ENCODE results near the gene PRKCE.
"Not testable (repeated sequence)": the region's sequence is repeated elsewhere in the genome, so short reads cannot be mapped to it uniquely, and the experiment has no call there.

PRKCE gene

DNA sequence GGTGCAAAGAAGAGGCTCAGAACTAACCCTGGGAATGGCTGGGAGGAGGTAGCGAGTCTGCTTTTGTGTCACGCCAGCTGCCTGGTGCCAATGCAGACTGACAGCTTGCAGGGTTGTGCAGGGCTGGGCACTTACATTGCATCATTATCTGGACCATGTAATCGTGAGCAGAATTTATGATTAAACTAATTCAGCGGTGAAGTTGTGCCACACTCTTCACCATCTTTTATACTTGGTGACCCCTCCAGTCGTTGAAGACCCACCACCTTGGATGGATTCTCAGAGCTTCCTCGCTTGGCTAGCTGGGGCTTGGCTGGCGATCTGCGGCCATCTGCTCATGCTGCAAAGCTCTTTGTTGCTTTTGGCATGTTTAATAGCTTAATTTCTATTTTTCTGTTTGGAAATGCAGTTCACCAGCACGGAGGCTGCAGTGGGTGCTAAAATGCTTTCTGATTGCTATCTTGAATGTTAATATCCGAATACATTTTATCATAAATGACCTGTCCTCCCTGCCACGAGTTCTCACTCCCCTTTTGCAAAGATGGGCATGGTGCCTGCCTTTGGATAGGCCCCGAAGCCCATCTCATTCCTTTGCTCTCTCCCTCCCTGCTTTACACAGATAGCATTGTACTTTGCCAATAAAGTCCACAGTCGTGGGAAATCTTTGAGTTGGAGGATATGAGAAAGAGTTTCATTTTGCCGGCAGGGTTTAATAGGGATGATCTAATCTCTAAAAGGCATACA, 188.2 kb downstream of the PRKCE start:
- DNase-seq (ENCODE audit: low read depth), result no peak

DNA sequence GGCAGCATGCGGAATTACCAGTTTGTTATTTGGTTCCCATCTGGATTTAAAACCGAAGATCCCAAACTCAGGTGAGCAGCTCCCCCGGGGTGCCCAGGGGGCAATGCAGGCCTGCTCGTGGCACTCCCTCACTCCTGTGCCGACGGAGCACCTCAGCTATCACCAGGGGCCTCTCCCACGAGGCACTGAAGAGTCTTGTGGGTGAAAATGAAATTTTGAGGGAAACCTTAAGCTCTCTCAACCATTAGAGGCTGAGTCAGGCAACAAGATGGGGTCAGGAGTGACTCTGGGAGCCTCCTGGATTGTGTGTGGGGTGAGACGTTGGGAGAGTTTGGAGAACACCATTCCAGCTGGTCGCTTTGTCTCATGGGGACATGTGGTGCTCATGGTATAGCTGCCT, 189.0 kb downstream of the PRKCE start:
- no peak for DNase-seq (ENCODE audit: low read depth)

DNA sequence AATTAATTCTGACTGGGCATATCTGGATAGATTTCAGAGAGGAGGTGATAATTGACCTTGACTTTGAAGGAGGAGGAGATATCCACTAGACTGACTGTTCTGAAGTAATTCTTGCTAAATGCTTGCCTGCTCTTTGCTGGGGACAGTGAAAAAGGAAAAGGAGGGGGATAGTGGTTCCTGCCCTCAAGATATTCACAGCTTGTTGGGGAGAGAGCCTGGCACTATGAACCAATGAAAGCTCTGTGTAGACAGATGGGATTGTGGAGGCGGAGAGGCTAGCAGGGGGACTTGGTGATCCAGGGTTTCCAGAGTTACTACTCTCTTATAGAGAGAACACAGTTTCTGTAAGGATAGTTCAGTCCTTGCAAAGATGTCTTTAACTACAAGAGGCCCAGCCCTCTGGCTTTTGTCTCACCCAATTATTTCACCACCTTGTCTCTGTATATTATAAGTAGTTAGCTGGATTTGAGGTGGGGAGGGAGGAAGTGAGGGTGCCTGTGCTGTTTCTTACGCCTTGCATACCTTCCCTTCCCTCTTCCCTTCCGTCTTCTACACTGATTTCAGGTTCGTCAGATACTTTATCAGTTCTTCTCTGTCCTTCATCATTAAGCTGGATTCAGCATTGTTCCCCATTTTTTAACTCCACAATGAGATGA, 190.4 kb downstream of the PRKCE start:
- no peak for DNase-seq (ENCODE audit: low read depth)

DNA sequence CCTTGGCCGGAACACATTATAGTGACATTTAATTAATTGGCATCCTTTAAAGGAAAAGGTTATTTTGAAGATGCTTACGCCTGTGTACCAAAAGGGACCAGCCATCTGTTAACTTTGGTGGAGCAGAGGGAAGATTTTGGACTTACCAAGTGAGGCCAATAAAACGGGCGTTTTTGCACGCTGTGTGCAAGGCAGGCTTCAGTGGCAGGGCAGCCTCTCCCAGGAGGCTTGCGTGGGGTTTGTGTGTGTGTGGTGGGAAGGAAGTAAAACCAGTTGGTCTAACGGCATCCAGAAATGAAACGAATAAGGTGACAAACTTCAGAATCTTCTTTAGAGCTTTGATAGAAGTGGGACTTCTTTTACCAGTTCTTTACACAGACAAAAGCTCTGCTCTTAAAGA, 191.7 kb downstream of the PRKCE start:
- no peak for DNase-seq (ENCODE audit: low read depth)

DNA sequence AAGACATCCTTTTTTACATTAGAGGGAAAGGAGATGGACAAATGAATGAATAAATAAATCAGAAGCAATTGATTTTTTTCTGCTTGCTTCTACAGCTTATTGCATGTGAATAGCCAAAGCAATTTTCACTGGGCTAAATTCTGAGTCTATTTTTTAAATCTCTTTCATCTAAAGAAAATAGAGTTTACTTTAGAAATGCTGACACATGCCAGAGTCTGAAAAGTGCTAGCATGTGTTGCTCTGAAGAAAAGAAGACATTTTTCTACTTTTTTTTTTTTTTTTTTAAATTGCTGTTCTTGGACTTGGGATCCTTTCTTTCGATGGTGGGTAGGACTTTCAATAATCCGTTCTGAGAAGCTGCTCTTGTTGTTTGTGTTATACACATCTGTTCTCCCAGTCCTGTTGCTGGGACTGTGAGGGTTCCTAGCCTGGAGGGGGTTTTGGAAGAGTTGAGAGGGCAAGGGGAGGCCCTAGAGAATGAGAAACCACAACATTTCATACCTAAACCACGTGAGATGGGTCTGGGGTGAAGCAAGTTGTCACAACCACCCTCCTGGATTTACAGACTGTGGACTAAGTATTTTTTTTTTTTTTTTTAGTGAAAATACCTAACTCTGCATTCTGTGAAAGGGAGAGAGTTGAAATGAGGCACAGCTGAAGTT, 193.5 kb downstream of the PRKCE start:
- no peak for DNase-seq (ENCODE audit: low read depth)

DNA sequence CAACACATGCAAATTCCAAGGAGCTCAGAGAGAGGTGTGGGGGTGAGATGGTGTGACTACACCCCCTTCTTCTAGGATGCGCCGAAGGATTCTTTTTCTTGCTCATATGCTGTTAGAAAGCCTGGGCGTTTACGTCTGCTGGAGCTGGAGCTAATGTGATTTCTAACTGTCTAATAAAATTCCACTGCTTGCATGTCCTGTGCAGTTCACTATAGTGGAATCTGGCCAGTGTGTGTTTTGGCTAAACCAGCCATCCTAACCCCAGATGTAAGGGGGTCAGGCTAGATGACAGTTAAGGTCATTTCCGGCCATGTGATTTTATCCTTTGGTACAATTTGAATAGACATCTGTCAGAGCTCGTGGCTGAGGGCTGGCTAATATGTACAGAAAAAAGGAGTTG, 194.1 kb downstream of the PRKCE start:
- DNase-seq (ENCODE audit: low read depth), result no peak

DNA sequence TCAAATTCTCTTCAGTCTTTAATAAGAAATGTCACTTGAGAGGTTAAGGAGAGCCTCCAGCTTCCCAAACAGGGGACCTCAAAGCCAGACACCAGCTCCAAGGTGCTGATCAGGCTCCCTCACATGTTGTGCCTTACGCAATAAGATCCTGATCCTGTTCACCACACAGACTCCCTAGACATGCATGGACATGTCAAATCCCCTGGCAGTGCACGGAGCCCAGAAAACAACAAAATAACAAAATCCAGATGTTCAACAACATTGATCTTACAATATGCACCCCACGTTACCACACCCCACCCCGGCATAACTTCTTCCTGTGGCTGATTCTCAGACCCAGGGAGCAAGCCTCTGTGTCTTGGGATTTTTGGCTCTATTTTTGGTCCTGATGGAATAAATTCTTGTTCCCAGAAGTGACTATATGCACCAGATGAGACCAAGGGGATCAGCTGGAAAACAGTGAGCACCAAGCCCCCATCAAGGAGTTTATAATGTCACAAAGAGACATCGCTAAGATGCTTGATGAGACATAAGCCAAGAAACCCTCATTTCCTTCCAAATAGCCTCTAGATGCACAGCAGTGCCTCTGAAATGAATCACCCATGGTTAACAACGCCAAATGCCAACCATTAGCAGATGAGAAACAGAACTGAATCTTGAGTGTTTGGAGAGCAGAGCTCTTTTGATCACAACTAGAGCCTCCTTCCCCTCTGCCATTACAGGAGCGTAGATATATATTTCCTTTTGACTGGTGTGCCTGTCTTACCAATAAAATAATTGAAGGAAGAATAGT, 198.2 kb downstream of the PRKCE start:
- no peak for DNase-seq (ENCODE audit: low read depth)

DNA sequence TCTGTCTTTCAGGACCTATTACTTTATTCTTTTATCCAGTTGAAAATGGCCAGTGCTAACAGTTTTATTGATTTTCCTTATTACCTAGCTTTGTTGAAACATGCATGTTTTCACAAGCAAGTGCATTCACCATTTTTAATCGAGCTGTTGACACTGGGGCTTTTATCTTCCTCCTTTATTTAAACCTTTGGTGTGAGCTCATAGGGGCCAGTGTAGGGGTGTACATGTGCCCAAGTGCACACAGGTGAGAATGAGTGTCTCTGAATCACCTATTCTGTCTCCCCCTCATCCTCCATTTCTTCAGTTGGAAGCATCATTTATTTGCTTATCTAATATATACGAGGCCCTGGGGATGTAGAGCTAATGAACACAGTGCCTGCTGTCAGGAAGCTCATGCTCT, 199.1 kb downstream of the PRKCE start:
- no peak for DNase-seq (ENCODE audit: low read depth)

DNA sequence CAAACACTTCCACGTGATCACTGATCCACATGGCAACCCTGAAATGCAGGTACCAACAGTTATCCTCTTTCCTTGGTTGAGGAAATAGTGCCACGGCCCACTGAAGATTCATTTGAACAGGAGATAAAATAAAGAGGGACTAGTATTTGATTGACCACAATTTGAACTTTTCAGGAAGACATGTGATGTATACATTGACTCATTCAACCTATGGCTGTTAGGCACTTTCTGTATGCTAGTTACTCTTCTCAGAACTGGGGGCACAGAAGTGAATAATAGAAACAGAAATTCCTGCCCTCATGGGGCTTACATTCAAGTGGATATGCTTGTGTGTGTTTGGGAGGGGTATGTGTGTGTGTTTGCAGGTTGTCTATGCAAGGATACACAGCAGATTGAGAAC, 199.6 kb downstream of the PRKCE start:
- DNase-seq (ENCODE audit: low read depth), result no peak

DNA sequence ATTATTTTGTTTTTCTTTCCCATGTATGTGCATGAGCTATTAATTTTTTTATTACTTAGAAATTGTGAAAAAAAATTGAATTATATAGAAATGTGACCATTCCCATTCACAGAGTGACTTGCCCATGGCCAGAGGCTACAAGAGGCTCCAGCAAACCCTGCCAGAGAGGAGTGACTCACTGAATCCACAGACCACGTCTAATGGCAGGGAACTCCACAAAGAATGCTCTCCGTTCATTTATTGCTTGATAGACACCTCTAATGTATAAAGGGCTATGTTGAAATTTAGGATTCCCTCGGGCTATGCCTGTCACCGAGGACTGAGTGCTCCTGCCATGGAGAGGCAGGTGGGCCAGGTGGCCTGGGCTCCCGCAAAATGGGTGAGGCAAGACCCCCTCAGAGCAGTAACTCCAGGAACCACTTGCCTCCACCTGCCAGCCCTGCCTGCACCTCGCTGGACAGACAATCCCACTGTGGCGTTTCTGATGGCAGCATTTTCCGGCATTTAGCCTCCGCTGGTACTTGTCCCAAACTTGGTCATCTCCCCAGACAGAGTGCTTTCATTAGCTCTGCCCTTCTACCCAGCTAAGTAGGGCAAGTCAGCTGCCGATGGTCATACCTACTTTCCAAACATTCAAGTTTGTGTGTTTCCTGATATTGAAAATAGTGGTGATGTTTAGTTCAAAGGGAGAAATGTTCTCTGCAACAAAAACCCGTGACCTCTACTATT, 200.3 kb downstream of the PRKCE start:
- DNase-seq (ENCODE audit: low read depth), result no peak

DNA sequence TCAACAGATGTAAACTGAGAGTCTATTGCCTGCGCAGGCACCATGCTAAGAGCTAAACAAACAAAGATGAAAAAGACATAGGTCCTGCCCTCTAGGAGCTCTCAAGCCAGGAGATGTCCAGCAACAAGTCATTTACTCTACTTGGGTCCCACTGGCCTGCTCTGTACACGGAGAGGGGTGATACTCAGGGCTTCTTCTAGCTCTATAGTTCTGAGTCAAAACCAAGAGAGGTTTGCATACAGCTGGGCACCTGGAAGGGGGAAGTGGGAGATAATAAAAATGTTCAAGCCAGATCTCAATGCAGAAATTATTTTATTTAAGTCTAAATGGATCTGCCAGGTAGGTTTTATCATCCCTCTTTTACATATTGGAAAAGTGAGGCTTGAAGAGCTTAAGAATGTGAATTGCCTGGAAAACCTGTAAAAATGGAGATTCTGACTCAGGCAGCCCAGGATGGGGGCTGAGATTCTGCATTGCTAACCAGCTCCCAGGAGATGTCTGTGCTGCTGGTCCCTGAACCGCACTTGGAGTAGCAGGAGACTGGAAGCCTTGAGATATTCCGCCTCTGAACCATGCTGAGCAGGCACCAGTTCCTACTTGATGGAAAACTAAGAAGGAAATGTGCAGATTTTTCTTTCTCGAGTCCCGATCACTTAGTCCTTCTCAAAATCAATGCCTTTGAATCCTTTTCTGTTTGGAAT, 201.1 kb downstream of the PRKCE start:
- no peak for DNase-seq (ENCODE audit: low read depth)

DNA sequence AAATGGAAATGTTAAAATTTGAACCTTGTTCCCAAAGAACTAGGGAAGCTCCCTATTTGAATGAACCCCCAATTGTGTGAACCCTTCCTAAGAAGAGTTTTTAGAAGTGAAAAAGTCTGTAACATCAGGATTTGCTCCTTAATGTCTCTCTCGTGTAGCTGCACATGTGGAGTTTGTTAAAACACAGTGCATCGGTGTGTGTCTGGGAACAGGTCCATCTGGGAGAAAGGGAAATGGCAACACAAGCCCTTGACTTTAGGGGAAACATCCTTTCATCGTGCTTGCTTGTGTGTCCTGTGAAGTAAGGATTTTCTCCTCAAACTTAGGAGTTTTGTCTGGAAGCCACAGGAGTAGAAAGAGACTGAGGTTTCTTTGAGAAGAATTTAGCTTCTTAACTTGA, 203.9 kb downstream of the PRKCE start:
- no peak for DNase-seq (ENCODE audit: low read depth)

DNA sequence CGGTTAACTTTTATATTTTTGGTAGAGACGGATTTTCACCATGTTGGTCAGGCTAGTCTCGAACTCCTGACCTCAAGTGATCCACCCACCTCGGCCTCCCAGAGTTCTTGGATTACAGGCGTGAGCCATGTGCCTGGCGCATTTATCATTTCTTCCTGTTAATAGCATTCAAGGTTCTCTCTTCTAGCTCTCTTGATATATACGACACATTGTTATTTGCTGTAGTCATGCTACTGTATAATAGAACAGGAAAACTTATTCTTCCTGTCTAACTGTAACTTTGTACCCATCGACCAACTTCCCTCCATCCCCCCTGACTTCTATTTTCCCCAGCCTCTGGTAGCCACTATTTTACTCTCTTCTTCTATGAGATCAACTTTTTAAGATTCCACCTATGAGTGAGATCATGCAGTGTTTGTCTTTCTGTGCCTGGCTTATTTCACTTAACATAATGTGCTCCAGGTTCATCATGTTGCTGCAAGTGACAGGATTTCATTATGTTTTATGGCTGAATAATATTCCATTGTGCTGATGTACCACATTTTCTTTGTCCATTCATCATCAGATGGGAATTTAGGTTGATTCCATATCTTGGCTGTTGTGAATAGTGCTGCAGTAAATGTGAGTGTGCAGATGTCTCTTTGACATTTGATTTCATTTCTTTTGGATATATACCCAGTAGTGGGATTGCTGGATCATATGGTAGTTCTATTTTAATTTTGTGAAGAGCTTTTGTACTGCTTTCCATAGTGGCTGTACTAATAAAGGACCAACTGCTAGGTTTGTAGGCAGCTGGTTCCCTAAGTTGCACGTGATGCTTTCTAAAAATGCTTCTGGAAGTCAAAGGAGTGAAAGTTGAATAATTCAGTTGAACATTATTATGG, 205.2 kb downstream of the PRKCE start:
- DNase-seq (ENCODE audit: low read depth), result no peak

DNA sequence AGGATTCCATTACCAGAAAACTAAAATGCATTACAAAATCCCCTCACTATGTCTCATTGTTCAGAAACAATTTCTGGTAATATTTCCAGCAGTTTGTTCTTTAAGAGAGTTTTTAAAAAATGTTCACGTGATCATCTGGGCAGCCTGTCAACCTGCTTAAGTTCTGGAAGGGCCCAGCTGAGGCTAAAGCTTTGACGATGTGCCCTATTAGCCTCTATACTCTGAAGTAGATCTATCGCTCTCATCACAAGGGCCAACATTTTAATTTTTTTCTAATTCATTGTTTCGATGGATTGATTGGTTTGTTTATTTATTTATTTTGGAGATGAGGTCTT, 205.8 kb downstream of the PRKCE start:
- DNase-seq (ENCODE audit: low read depth), result no peak

DNA sequence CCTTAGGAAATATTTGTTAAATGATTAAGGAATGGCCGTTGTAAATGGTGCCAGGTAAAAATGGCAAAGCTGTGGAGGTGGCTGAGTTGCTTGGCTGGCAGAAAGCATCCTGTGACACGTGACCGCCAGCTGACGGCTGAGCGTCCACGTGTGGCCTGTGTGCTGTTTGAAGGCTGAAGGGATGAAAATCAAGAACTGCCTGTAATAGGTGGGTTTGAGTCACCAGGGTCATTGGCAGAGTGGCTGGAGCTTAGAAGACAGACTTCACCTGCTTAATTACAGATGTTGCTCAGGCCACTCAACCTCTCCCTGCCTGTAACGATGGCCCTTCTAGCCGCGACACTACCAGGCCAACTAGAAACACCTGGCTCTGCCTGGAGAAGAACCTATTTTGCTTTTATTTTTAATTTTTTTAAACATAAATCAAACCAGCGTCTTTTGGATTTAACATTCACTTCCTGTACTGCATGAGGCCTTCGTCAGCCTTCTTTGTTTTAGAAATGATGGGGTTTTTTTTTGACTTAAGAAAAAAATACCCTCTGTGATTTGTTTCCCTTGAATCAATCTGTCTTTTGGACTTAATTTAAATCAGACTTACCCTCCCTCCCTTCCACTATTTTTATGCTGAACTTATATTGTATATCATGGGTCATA, 206.5 kb downstream of the PRKCE start:
- no peak for DNase-seq (ENCODE audit: low read depth)

DNA sequence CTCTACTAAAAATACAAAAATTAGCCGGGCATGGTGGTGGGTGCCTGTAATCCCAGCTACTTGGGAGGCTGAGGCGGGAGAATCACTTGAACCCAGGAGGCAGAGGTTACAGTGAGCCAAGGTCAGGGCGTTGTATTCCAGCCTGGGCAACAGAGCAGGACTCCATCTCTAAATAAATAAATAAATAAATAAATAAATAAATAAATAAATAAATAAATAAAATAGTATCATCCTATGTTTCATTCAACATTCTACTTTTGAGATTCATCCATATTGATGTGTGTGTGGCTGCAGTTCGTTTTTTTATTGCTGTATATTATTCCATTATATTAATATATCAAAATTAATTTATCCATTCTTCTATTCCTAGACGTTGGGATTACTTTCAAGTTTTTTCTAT, 207.4 kb downstream of the PRKCE start:
- not testable (repeated sequence) for DNase-seq (ENCODE audit: low read depth)

DNA sequence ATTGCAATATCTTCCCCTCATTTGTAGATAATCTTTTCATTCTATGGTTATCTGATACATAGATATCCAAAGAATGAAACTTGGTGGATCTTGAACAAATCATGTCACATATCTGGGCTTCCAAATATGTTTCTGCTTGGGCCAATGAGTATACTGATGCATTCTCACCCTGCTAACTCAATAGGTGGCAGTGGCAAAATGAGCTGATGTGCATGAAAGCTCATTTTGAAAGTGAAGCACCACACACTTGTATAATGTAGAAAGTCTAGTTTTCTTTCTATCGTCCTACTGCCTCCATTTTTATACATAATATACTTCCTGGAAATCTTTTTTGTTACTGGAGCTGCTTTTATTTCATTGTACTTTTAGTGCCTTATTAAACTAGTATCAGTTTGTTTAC, 208.2 kb downstream of the PRKCE start:
- DNase-seq (ENCODE audit: low read depth), result no peak

DNA sequence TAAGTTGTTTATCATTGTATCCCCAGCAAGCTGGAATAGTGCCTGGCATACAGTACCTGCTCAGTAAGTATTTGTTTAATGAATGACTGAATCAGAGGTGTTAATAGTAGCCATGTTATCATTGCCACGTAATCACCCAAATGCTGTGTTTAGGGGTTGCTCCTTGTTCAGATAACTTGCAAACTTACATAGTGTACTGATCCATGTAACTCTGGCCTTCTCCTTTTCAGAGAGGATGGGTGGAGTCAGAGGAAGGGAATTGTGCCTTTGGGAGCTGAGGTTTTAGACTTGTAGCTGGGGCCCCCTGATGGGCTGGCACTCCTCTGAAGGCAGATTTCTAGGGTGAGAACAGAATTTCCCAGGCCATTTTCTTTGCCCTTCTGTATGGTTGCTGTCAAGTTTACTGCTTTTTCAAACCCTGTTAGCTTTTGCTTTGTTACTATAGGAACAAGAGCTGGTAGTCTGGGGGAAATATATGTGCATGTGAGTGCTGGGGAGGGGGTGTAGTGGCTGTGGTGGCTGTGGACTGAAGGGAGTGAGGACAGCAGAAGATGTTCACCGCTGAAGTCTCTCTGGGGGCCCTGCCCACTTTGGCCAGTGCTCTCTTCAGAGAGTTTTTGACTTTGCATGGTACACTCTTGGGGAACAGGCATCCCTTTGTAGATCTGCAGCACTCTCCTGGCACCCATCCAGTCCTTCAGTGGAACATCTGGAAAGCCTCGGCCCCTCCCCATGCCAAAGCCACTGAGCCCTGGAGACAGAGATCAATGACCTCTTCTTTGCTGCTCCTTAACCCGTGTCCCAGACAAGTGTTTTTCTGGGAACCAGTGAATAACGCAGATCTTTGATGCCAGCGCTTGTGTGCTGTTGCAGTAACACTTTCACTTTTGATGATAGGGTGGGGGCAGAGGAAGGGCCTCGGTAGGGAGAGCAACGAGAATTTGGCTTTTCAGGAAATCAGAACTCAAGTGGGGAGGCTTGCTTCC, 209.0 kb downstream of the PRKCE start:
- DNase-seq (ENCODE audit: low read depth), result no peak

DNA sequence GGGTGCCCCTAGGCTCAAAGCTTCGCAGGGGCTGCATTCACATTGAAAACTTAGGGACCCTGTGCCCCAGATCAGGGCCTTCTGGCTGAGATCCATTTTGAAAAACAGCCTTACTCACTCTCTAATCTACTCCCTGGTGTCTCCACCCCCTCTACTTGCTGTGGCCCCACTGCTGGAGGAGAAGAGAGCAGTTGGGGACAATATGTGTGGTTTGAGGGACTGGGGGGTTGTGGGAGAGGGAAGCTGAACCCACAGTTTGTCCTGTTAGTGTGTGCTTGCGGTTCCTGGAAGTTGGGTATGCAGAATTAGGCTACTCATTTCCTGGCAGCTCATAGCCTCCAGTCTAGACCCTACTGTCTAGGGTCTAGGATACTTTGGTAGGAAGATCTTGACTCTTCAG, 211.4 kb downstream of the PRKCE start:
- no peak for DNase-seq (ENCODE audit: low read depth)

Data from stimulated activated CD8-positive, alpha-beta memory T cell treated with anti-CD3 and anti-CD28 coated beads, Interleukin-15, amount 100 ng/mL, for 1 hour (primary cell).